Skeletal muscle cell (primary cell): ENCODE results near the gene GABRA5.
"Not testable (repeated sequence)": the region's sequence is repeated elsewhere in the genome, so short reads cannot be mapped to it uniquely, and the experiment has no call there.

Source experiments
- DNase-seq: peaks from one replicate; pipeline ENCODE4 v3.0.0-alpha.2; 2010; ENCODE audit warnings: low read depth
- H3K4me3 ChIP-seq: 2 replicates; pipeline ENCODE4 v1.5.1; 2011; ENCODE audit warnings: low read depth, mild to moderate bottlenecking, control low read depth, low read length, moderate library complexity

GABRA5 gene

DNA sequence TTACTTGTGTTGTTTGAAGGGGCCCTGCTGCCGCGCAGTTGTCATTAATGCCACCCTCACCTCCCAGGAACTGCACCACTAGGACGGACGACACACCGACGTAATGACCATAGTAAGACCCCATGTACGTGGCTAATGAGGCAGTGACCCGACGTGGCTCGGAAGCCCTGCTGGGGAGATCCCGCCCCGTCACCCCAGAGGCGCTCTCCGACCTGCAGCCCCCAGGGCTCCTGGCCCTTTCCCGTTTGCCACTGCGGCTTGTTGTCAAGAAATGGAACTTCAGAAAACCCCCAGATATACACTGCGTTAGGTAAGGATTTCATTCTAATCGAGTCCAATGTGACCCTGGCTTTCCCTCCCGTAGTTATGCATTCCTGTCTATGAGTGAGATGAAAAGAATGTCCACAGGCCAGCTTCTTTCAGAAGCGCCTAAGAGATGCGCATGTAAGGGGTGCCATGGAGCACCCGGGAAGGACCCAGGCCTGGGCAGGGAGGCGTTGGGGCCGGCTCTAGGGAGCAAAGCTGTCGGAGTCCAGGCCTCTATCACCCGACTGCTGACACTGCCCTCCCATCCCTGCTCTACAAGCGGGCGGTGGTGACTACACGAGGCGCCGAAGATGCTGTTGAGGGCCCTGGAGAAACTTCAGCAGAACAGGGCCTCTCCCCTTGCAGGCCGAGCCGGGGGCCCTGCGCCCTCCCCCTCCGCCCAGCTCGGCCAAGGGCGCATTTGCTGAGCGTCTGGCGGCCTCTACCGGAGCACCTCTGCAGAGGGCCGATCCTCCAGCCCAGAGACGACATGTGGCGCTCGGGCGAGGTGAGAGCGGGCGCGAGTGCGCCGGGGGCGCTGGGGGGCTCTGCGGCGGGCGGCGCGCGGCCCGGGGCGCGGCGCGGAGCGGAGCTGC, at the start of gene GABRA5:
Gene GABRA5 (plus strand): TSS at position 765 of the 902 bp plus-strand sequence. CDS start 2,187 bp downstream, outside the sequence.
- peak within 1 kb of the TSS; percentile 28 for H3K4me3 ChIP-seq
- DNase-seq, result no peak

DNA sequence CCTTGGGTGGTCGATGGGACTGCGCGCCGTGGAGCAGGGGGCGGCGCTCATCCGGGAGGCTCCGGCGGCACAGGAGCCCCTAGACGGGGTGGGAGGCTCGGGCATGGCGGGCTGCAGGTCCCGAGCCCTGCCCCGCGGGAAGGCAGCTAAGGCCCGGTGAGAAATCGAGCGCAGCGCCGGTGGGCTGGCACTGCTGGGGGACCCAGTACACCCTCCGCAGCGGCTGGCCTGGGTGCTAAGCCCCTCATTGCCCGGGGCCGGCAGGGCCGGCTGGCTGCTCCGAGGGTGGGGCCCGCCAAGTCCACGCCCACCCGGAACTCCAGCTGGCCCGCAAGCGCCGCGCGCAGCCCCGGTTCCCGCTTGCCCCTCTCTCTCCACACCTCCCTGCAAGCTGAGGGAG, 35.7 kb upstream of the GABRA5 start:
- not testable (repeated sequence) for DNase-seq, H3K4me3 ChIP-seq

DNA sequence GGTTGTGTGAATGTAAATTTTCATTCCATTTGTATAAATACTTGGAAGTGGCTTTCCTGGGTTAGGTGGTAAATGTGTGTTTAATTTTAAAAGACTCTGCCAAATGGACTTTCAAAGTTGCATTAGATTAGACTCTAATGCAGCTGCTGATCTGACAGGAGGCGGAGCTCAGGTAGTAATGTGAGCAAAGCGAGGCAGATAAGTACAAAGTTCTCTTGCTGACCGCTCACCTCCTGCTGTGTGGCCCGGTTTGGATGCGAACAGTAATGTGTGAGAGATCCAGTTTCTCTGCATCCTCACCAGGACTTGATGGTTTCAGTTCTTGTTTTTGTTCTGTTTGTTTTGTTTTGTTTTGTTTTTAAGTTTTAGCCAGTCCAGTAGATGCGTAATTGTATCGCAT, 34.9 kb upstream of the GABRA5 start:
- DNase-seq, result no peak
- H3K4me3 ChIP-seq, result no peak overlapping the region

DNA sequence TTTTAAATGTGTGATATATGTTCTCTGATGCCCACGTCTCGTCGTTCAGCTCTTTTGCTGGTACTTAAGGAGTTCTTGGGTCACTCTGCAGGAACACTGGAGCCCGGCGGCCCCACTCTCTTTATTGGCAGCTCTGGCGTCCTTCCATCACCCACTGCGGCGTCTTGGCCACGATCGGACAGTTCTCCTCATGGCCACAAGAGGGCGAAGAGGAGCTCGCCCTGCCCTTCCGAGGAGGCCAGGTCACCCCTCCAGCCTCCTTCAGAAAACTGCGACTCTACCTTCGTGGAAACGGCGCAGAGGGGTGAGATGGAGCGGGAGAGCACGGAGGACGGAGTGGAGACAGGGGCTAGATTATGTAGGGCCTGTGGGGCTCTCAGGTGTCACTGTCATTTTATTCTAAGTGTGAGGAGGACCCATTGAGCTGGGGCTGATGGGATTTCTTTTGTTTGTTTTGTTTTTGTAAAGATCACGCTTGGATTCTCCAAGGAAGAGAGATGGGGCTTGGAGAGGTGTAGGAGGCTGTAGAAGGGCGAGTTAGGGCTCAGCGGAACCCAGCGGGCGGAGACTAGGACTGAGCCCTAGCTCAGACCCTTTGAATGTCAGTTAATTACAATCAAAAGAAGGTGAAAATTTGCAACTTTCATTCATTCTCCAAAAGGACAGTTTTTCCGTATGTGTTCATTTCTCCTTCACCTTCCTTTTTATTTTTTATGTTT, 28.0 kb upstream of the GABRA5 start:
- no peak overlapping the region for H3K4me3 ChIP-seq
- no peak for DNase-seq

DNA sequence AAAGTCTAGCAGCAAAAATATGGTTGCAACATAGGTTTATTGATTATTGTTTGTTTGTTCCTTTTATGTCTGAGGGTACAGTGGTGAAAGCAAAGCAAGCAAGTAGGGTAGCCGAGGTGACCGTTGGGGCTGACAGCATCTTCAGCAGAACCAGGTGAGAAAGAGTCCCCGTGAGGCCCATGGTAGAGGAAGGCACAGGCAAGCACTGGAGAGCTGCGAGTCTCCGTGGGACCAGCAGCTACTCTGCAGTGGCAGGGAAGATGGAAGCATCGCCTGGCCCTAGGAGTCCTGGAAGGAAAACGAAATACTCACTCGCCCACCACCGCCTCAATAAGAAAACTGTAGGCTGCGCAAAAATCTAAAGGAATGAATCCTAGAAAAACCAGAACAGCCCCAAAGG, 25.3 kb upstream of the GABRA5 start:
- no peak for DNase-seq
- H3K4me3 ChIP-seq, result no peak overlapping the region

DNA sequence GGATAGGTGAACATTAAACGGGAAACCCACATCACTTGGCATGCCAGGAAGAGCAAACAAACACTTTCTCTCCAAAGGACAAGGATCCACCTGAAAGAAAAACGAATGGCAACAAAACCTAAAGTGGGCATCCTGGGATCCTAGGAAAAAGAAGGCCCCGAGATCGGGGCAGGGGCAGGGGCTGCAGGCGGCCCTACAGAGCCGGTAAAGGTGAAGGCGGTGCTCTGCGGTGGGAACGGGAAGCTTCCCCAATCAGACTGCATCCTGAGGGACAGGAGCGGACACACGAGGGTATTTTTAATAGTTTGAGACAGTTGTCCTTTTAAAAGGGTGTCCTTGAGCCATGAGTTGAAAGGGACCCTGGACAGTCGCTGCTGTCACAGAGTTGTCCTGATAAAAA, 24.9 kb upstream of the GABRA5 start:
- no peak overlapping the region for H3K4me3 ChIP-seq
- no peak for DNase-seq

DNA sequence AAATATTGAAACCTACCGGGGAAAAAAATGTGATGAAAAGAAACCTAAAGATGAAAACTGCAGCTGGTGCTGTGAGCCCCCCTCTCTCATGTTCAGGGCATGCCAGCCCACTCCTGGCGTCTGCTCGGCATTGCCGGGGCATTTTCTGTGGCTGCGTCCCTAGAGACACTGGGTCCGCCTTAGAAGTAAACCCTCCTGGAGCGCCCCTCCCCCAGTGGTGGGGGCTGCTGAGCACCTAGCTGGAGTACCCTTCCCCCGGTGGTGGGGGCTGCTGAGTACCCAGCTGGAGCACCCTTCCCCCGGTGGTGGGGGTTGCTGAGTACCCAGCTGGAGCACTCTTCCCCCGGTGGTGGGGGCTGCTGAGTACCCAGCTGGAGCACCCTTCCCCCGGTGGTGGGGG, 24.5 kb upstream of the GABRA5 start:
- no peak for DNase-seq
- H3K4me3 ChIP-seq, result no peak overlapping the region

DNA sequence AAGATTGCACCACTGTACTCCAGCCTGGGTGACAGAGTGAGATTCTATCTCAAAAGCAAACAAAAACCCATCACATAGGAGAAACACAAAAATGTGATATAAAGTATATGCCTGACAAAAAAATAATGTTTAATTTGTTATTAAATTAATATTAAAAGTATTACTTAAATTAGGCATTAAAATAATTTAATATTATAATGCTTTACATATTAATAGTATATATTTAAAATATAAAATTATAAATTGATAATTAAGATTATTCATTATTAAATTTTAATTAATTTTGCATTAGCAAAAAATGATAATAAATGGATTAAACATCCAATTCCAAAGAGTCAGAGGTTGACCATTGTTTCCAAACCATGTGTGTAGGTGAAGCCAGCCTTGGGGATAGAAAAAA, 22.0 kb upstream of the GABRA5 start:
- no peak overlapping the region for H3K4me3 ChIP-seq
- no peak for DNase-seq

DNA sequence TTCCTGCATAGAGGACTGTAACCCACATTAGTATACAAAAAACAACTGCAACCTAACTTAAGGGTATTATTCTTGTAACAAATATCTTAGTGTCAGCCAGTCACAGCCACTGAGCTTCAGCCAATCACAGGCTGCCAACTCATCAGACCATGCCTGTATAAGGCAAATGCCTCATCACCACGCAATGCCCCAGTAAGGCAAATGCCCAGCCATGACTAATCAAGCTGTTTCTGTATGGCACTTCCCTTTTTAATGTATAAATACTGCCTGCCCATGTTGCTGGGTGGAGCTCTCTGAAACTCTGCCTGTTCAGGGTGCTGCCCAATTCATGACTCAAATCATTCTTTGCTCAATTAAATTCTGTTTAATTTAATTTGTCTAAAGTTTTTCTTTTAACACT, 18.4 kb upstream of the GABRA5 start:
- H3K4me3 ChIP-seq, result no peak overlapping the region
- DNase-seq, result no peak

DNA sequence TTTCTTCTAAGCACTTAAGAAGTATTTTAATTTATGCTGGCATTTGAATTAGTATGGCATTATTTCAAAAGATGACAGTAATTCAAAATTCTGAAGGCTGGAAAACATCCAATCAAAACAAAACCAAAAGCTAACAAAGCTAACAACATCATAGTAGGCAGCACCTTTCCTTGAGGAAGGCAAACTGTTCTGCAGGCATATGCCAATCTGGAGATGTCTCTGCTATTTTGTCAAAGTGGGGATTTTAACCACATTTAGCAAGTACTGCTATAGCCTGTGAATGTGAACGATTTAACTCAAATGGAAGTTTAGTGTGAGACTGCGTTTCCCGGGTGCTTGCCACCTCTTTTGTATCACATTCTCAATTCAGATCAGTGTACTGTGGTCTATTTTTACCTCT, 16.7 kb upstream of the GABRA5 start:
- DNase-seq, result no peak
- H3K4me3 ChIP-seq, result no peak overlapping the region

DNA sequence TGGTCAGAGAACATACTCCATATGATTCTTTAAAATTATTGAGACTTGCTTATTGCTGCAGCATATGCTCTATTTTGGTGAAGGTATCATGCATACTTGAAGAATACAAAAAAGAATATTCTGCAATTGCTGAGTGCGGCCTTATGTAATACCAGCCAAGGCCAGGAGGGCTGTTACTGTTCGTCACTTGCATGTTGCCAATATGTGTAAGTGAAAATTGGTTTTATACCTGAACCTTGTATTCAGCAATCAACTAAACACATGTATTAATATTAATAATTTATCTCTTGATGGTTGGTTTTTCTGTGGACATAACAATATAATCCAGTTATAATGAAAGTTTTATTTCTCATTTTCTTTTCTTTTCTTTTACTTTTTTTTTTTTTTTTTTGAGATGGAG, 13.9 kb upstream of the GABRA5 start:
- no peak overlapping the region for H3K4me3 ChIP-seq
- no peak for DNase-seq

DNA sequence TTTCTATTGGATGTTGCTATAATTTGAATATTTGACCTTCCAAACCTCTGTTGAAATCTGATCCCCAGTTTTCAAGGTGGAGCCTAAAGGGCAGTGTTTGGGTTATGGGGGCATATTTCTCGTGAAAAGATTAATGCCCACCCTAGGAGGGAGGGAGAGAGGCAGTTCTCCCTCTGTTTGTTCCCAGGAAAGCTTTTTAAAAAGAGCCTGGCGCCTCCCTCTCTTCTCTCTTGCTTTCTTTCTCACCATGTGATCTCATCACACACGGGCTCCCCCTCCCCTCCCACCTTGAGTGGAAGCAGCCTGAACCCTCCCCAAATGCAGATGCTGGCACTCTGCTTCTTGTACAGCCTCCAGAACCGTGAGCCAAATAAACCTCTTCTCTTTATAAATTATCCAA, 12.4 kb upstream of the GABRA5 start:
- DNase-seq, result no peak
- no peak overlapping the region for H3K4me3 ChIP-seq

DNA sequence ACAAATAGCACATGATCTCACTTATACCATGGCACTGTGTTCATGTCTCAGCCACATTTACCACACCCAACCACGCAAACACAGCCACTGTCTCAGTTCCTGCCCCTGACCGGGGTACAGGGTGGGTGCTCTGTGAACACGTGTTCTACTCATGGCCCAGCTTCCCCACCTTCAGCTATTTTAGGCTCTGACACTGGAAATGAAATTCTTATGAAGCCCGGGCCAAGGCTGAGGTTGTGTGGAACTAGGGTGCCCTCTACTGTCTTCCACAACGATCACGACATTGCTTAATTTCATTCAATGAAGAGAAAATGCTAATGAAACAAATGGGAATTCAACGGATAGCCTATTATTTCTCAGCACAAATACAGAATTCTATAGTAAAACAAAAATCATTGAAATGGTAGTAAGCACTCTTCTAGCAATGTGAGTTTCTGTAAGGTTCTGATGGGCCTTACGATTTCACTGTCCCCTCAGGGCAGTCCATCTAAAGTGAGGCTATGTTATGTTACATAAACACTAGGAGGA, 2.1 kb upstream of the GABRA5 start:
- peak; percentile 8 for DNase-seq
- H3K4me3 ChIP-seq, result no peak overlapping the region

DNA sequence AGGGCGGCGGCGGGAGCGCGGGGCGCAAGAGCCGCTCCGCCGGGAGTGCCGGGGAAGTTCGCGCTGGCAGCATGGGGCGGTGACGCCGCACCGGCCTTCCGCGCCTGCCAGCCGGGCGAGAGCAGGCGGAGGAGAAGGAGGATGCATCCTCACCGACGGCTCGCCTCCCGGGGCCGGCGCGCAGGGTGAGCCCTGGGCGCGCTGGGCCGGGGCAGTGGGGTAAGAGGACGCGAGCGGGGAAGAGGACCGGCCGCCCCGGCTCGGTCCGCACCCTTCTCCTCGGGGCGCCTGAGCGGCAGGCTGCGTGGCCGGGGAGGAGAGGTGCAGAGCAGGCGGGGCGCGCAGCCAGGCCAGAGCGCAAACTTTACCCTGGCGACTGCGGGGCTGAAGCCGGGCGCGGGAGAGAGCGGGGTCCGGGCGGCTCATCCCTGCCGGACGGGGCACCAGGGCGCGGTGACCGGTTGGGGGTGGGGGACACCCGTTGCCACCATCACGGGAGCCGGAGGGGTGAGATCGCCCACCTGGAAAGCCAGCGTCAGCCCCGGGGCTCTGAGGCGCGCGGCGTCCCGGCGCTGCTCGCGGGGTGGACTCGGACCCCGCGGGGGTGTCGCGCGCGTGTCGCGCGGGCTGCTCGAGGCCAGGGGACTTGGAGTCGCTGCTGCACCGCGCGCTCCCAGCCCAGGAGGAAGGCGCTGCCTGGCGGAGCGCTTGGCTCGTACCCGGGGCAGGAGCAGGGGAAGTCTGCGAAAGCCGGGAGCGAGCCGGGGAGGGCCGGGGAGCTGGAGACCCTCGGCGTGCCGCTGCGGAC, 542 bp downstream of the GABRA5 start:
- H3K4me3 ChIP-seq, result peak overlapping the region; percentile 28
- no peak for DNase-seq

DNA sequence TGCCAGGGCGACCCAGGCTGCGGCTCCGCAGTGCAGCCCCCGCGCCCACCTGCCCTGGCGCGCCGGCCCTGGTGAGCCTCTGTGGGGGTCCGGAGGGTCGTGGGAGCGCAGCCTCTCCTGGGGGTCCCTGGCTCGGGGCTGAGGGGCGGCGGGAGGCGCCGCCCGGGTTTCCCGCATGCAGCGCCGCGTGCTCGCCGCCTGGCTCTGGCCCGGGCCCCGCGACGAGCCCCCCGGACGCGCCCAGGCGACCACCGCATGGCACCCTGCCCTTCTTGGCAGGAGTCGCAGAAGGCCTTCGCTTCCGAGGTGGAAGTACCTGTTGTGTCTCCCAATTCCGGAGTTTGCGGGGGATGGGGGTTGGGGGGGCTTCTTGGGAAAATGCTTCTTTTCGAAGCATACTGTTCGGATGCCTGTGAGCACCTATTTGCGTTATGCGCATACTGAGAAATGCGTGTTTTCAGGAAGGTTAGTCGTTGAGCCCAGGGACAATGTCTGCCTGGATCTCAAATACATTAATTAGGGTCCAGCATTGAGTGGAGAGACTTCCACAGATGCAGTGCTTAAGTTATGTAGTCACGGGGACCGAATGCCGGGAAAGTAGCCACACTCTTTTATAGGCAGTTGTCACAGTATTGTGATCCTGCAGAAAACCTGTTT, 1.3 kb downstream of the GABRA5 start:
- DNase-seq, result no peak
- no peak overlapping the region for H3K4me3 ChIP-seq

DNA sequence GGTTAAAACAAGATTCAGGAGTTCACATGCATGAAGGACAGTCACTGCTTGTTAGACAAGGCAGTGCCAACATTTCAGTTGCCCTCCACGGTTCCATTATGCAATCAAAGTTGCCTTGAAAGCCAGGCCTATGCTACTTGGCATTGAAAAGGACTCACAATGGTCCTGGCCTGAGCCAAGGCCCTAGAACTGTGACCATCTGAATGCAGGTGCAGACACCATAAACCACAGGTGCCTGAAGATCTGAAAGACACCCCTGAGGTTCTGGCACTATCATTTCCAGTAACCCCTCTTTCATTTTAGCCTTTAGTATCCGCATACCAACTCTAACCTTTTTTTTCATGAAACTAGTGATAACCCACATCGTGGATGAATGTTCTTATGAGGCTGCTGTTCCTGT, 2.8 kb downstream of the GABRA5 start:
- H3K4me3 ChIP-seq, result no peak overlapping the region
- DNase-seq, result no peak

DNA sequence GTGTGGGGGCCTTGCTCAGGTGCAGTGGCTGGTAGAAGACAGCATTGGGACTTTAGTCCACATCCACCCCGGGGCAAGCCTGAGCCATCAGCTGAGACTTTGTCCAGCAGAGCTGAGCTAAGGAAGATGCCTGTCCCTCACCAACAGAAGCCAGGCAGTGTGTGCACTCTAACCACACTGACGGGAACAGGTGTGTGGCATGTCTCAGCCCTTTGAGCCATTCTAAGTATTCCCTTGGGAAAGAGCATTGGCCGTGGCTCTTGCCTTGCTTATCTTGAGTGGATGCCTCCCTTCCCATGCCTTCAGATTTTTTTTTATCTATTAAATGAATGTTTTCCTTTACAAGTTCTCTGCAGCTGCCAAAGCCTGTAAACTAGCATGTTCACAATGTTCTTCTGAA, 3.5 kb downstream of the GABRA5 start:
- H3K4me3 ChIP-seq, result no peak overlapping the region

DNA sequence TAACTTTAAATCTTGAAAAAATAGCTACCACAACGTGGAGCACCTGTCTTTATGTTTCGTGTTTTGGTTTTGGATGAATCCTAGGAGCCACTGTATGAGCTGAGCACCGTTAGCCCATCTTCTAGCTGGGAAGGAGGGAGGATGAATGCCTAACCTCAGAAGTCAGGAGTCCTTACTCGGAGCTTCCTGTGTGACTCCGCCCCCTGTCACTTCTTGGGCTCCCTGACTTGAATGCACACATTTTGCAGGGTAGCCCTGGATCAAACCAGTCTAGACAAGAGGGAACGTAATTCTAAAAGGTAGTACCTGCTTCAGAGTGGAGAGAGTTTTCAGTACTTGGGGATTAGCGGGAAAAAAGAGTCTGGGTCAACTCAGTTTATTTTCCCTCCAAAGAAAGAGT, 5.3 kb downstream of the GABRA5 start:
- DNase-seq, result no peak
- no peak overlapping the region for H3K4me3 ChIP-seq

More for the DNA sequence above, 3.5 kb downstream of the GABRA5 start:
- DNase-seq, result no peak

DNA sequence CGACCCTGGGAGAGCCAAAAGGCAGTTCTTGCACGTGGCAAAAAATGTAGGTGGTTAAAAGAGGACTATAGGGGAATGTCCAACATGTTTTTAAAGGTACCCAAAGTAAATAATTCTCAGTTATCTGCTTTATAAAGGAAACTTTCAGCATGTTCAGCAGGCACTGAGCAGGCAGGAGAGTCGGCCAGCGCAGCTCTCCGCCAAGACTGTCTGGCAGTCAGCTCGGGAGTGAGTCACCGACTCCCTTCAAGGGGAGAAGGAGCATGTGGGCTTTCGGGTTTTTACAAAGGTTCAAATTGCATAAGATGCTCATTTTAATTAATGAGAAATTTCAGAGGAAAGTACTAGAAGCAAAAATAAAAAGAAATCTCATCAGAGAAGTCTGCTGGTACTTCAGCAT, 7.0 kb downstream of the GABRA5 start:
- H3K4me3 ChIP-seq, result no peak overlapping the region
- no peak for DNase-seq
